Stimulated activated CD4-positive, alpha-beta T cell treated with anti-CD3 and anti-CD28 coated beads, Interleukin-1b, Interleukin-23, amount 100 ng/mL, for 1 hour (primary cell): Measurements from ENCODE around the gene C16orf96.

Experiments
- DNase-seq, 2 donors: peaks; one replicate each; pipeline ENCODE4 v3.0.0-alpha.2; 2020; ENCODE audit warnings: low read depth in 2 of 2

C16orf96 gene

DNA sequence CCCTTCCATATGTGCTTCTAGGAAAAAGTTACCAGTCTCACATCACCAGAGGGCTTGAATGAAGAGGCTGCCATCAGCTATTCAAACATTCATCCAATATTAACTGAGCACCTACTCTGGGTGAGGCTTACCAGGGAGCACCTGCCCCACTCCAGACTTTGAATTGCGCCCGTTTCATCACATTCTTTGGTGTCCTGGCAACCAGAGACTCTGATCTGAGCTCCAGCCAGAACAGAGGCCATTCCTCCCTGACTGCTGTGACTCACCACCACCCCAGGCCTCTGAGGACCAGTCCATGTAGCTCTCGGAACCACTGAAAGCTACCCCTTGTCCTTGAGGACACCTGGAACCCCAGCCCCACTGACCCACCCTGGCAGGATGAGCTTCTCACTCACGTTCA is at the start of gene C16orf96:
Gene C16orf96, plus strand, starts transcription at position 229 of the 400 bp plus-strand sequence. Its CDS starts 150 bp downstream, at position 379.
- no peak for DNase-seq

DNA sequence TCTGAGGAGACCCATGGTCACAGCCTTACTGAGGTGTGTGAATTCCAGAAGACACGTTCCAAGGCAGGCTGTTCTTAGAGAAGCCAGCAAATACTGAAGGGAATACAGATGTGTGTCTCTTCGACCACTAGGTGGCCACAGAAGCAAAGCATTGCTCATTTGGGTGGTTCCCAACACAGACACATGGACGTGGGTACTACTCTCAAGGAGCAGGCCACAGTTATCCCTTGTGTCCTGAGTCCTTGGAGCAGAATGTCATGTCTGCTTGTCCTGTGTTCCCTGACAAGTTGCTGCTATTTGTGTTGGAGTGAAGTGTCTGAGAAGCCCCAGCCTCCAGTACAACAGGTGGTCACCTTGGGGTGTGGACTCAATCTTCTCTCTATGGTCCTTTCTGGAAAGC is 49.7 kb upstream of the C16orf96 start:
- peak; percentile 18 to 24 for DNase-seq

DNA sequence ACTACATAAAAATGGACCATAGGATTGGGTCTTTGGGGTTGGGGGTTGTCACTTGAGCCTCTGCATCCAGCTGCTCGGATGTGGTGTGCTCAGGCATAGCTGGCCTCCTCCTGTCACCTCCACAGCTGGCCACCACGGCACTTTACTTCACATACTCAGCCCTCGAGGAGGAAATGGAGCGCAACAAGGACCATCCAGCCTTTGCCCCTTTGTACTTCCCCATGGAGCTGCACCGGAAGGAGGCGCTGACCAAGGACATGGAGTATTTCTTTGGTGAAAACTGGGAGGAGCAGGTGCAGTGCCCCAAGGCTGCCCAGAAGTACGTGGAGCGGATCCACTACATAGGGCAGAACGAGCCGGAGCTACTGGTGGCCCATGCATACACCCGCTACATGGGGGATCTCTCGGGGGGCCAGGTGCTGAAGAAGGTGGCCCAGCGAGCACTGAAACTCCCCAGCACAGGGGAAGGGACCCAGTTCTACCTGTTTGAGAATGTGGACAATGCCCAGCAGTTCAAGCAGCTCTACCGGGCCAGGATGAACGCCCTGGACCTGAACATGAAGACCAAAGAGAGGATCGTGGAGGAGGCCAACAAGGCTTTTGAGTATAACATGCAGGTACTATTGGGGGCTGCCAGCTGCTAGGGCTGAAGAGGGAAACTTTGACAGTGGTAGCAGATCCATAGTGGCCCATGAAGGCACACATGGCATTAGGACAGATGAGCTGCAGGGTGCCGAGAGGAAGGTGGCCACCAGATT is 48.4 kb upstream of the C16orf96 start:
- no peak for DNase-seq

DNA sequence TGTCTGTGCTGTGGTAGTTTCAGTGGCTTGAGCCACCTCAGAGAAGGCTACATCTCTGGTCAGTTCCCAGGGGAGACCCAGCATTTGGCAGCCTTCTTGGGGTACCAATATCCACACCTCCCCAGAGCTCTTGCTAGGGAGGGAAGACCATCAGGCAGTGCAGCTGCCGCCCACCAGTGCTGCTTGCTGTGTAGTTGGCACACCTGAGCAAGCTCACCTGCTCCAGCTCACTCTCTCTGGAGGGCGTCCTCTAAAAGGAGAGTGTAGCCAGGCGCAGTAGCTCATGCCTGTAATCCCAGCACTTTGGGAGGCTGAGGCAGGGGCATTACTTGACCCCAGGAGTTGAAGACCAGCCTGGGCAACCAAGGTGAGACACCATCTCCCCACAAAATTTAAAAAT is 47.3 kb upstream of the C16orf96 start:
- DNase-seq: no peak

DNA sequence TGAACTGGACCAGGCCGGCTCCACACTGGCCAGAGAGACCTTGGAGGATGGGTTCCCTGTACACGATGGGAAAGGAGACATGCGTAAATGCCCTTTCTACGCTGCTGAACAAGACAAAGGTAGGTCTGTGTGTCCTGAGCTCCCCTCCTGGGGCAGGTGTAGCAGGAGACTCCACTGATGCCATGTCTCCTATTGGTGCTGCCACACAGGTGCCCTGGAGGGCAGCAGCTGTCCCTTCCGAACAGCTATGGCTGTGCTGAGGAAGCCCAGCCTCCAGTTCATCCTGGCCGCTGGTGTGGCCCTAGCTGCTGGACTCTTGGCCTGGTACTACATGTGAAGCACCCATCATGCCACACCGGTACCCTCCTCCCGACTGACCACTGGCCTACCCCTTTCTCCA is 46.7 kb upstream of the C16orf96 start:
- DNase-seq: no peak

DNA sequence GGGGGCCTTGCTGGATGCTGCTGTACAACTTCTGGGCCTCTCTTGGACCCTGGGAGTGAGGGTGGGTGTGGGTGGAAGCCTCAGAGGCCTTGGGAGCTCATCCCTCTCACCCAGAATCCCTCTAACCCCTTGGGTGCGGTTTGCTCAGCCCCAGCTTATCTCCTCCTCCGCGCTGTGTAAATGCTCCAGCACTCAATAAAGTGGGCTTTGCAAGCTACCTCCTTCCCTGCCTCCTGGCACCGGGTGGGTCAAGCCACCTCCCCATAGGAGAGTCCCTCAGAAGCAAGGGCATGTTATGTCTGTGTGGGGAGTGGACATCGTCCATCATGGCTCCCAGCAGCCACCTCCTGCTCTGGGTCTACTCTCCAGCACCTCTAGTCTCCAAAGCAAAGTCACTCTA is 46.0 kb upstream of the C16orf96 start:
- no peak for DNase-seq

DNA sequence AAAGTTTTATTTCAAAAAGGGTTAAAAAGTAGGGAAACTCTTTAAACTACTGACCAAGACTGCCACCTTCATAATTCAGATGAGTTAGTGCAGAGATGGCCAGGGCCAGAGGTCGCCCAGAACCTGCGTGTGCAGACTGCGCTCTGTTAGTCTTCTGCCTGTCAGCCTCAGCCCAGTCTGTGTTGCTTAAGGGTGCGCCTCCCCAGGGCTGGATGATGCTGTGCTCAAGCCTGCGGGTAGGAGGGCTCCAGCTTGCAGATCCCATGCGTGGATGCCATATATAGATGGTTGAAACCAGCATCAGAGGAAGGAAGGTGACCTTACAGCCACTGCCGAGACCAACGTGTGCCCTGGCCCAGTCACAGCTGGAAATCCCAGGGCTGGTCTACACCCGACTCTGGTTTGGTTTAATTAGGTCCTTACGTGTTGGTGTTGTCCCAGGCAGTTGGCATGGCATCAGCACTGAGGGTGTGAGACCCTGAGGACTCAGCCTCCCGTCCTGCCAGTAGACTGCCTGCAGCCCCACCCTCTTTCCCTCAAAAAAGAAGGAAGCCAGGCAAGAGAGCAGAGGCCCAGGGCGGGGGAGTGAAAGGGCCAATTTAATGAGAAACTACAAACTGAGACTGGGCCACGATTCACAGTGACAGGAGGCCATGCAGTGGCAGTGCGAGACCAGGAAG is 45.3 kb upstream of the C16orf96 start:
- DNase-seq: no peak

DNA sequence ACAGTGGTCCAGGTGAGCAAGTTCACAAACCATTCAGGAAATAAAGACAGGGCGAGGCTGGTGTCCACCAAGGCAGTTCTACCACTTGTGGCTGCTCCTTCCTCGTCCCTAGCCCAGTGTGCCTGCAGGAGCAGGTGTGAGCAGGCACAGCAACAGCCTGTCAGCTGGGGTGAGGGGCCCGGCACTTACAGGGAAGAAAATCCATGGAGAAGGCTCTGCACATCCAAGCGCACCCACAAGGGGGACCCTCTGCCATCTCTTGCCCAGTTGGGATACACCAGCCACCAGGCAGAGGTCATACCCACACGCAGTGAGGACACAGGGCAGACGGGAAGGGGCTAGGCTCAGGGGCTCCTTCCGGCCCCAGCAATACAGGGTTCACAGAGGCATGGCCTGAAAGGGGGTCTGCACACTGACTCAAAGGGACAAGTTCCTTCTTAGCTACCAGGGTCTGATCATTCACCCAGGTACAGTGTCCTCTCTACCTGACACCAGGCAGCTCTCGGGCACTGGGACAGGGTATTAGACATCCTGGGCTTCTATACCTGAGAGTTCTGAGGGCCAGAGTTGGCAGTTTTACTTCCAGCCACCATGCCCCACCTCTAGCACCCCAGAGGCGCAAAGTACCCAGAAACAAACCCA is 44.6 kb upstream of the C16orf96 start:
- DNase-seq: no peak

DNA sequence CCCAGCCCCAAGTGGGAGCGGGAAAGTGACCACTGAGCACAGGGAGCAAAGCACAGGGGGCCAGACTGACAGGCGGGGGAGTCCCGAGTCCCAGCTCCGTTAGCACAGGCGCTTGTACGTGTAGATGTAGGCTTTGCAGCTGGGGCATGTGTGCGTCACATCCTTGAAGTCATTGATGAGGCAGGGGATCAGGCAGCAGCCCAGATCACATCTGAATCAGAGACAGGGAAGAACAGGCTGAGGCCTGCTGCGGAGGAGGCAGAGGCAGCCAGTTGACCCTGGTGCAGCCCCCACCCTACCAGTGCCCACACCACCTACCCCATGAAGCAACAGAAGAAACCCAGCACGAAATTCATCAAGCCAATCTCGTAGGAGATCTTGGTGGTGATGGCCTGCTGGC is 43.7 kb upstream of the C16orf96 start:
- DNase-seq: no peak

DNA sequence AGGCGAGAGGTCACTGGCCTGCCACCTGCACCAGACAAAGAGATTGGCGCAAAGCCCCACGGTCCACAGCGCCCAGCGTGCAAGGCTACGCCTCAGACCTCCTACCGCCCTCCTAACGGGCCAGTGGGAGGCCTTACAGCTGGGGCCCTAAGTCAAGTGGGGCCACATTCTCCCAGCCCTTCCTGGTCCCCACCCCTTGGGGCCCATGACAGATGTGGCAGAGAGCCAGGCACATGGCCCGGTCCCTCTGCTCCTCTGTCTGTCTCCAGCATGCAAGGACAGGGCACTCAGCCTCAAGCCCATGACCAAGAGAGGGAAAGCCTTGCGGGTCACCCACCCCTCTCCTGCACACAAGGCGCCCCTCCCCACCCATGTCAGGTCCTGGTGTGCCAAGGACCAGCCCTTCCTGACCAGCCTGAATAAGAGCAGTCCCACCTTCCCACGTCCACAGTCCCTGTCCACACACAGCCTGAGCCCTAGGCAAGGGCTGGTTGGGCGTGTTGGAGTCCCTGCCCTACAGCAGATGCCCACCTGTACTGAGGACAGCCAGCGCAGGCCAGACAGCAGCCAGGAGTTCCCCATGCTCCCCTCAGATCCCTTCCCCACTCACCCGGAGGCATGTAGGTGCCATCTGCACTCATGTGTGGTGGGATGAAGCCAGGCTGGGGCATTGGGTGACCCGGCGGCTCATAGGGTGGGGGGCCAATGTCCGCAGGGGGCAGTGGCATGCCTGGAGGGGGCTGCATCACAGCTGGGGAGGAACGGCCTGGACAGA is 42.9 kb upstream of the C16orf96 start:
- no peak for DNase-seq

DNA sequence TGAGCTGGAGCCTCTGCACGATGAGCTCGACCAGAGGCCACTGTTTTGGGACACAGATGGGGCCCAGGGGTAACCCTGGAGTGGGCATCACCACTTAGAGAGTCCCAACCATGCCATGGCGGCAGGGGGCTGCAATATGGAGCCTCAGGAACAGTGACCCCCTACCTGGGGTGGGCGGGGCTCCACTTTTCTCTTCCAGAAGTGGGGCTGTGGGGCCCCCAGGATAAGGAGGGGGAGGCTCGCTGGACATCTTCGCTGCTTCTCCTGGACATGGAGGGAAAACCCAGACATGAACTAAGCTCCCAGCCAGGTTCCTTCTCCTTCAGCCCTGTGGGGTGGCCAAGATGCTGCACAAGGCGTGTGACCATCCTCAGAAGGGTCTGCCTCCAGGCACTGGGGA is 42.3 kb upstream of the C16orf96 start:
- no peak for DNase-seq

DNA sequence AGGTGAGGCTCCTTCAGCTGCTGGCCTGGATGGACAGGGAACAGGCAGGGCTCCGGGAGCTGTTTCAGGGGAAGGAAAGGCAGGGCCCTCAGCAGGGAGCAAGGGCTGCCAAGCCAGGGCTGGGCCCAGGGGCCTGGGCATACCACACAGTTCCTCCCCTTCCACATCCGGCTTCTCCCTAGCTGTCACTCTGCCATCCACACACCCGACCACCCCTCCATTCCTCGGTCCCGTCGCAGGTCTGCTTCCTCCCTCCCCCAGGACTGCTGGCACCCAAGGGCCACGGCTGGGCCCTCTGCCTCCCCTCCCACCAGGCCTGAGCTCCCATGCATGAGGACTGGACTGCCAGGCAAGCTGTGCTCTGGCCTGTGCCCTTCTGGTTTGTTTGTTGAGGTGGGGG is 41.5 kb upstream of the C16orf96 start:
- no peak for DNase-seq

DNA sequence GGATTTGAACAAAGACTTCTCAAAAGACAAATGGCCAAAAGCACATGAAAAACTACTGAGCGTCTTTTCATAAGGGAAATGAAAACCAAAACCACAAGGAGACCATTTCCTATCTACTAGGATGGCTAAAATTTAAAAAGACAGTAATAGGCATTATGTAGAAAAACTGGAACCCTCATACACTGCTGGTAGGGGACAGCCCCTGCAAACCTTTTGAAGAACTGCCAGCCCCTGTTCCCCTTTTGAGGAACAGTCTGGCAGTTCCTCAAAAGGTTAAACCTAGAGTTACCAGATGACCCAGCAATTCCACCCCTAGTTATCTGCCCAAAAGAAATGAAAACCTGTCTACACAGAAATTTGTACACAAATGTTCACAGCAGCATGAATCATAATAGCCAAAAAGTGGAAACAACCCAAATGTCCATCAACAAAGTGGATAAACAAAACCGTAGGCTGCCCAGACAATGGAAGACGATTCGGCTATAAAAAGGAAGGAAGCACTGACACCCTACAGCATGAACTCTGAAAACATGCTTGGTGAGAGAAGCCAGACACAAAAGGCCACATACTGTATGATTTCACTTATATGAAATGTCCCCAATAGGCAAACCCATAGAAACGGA is 40.4 kb upstream of the C16orf96 start:
- DNase-seq: no peak

DNA sequence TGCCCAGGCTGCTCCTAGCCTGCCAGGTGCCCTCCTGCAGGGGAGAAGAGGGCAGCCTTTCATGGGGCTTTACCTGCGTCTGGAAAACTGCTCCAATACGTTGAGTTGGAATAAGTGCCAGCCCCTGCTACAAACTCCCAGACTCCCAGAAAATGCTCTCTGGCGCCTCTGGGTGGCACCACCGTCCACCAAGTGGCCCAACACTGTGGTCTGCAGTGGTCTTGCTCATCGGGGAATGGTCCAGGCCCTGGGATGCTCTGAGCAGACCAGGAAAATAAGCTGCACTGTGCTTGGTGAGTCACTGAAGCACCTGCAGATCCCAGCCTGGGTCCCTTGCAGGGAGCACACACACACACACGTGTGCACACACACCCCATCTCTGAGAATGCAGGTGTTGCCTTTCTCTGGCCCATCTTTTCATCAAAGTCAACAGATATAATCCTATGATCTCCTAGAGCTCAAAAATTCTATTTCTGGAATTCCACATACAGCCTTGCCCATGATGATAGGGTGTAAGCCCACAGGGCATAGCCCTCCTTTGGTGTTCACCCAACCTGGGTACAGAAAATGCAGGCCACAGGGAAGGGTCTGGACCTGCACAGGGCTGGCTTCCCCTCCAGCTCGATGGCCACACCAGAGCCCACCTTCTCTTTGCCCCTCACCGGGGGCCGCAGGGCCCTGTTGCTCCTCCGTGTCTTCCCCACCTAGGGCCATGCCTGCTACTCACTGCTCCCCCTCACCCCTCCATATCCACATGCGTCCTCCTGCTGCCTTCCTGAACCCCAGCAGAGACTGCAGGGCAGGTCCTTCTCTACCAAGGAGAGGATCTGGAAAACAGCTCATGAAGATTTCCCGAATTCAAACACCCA is 38.1 kb upstream of the C16orf96 start:
- DNase-seq: no peak

DNA sequence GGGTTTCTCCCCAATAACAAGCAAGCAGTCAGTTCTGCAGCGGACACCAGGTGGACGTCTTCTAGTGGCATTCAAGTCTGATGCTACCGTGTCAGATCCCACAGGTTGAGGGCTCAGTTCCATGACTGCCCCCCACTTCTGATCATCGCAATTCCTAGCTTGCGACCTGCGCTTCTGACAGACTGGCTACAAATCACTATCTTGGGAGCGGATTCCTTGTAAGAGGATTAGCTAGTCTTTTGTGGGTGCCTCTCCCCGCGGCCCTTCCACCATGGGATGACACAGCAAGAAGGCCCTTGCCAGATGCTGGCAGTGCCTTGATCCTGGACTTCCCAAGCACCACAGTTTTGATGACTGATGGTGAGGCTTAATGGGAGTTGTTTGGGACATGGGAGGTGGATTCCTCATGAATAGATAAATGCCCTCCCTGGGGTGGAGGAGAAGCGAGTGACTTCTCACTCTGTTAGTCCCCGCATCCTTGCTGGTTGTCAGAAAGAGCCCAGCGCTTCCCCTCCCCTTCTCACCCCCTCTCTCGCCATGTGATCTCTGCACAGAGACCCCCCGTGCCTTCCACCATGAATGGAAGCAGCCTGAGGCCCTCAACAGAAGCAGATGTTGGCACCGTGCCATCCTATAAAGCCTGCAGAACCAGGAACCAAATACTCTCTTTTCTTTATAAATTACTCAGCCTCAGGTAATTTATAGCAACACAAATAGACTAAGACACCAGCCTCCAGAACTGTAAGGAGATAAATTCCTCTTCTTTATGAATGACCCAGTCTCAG is 36.7 kb upstream of the C16orf96 start:
- DNase-seq: no peak

DNA sequence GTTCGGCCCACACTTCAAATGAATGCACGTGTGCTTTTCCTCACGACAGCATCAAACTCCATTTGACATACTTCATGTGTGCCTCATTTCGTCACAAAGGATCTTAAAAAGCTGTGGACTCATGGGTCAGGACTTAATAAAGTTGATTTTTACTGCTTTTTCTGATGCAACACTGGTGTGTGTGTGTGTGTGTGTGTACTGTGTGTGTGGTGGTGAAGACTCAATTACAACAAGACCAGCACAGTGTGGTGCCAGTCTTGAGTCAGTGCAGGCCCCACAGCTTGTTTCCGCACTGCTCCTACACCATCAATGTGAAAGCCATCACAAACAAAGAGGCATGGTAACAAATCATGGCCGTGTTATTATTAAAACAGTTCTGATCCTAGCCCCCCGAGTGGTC is 35.2 kb upstream of the C16orf96 start:
- DNase-seq: no peak

DNA sequence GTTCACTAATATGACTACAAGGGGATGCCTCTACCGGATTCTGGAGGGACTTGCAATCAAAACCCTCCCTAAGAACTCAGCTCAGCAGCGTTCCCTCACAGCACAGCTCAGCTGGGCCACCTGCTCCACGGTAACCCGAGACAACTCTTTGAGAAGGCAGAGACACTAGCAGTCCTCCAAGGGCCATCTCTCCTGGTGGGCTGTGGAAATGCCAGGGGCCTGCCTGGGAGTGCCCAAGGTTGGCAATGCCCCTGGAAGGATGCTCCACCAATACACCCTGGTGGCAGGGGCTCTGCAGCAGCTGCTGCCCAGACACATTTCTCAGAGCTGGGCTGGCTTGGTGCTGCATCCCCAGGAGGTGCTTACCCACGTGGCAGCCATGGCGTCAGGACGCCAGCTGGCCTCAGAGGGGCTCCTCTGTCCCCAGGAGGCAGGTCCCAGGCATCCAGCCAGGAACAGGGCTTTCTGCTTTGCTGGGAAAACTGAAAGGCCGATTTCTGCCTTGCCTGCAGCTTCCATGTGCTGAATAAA is 34.0 kb upstream of the C16orf96 start:
- no peak for DNase-seq

DNA sequence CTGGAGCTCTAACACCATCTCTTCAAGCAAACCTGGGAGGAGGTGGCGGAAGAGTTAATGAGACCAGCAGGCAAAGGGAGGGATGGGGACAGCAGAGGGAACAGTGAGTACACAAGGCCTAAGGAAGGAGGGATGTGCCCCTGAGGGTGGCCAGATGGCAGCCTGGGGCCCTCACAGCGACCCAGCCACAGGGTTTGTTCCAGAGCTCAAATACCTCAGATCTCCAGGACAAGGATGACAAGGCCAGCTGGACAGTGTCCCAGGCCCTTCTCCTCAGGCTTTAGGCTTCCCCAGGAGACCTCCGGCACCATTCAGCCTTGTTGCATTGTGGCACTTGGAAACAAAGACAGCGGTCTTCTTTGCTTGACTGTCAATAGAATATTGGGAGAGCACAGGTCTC is 32.5 kb upstream of the C16orf96 start:
- no peak for DNase-seq

DNA sequence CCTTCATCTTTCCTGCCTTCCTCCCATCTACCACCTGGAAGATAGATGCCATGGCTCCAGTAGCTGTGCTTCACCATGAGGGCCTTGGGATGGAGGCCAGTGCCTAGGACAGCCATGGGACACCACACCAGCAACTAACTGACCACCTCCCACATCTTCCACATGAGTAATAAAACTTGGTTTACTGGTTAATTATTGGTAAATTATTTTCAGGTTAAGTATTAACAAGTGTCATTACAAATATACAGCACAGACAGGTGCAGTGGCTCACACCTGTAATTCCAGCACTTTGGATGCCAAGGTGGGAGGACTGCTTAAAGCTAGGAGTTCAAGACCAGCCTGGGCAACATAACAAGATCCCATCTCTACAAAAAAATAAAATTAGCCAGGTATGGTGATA is 31.6 kb upstream of the C16orf96 start:
- no peak for DNase-seq

DNA sequence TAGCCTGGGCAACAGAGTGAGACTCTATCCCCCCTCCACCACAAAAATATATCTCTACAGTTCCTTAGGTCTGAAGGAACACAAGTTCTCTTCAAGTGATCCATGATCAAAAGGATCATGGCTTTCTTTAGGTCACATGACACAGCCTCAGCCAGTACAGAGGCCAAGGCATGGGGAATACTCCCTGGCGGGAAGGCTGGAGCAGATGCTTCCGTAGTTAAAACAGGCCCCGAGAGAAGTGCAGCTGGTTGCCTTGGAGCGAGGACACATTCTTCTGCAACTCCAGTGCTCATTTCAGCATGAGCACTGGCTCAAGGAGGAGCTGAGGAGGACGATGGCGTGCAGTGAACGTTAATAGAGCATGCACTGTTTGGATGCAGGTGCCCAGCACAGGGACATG is 31.1 kb upstream of the C16orf96 start:
- no peak for DNase-seq
